K562 (cell line): Measurements from ENCODE around the gene JUN. TPM values are rescaled to one million over a fixed set of nuclear protein-coding genes. Genes with fewer than 3 reads are reported as not detected.

Experiments
- NCOA4 ChIP-seq: fragments of 450-650 bp; IDR thresholded peaks from 2 replicates; pipeline ENCODE4 v1.6.1; 2018; ENCODE audit warnings: mild to moderate bottlenecking; ENCODE audit not compliant: partially characterized antibody
- NFIX ChIP-seq: fragments of 250-450 bp; sonication (Bioruptor Pico); IDR thresholded peaks from 2 replicates; pipeline ENCODE4 v1.4.0; 2020; ENCODE audit warnings: low read depth, mild to moderate bottlenecking, moderate library complexity
- NR4A1 ChIP-seq, 2 experiments: fragments of 250-450 bp in 1 of 2; fragments of 450-650 bp in 1 of 2; sonication (Bioruptor Pico) in 1 of 2; IDR thresholded peaks; 2 replicates each; pipeline versions ENCODE4 v1.4.0 to v1.6.1; 2016 to 2020; ENCODE audit warnings: mild to moderate bottlenecking in 2 of 2, missing compliant biosample characterization in 1 of 2, missing genetic modification characterization in 1 of 2, moderate library complexity in 1 of 2
- RBM17 ChIP-seq: fragments of 200-400 bp; formaldehyde crosslinking; IDR thresholded peaks from 2 replicates; pipeline ENCODE4 v1.6.1; 2017; ENCODE audit warnings: low read depth, mild to moderate bottlenecking, low read length, borderline replicate concordance
- SMAD2 ChIP-seq: fragments of 150-350 bp; IDR thresholded peaks from 2 replicates; pipeline ENCODE4 v1.6.1; 2014; ENCODE audit warnings: low read depth, mild to moderate bottlenecking, low read length
- TAF9B ChIP-seq: fragments of 450-650 bp; IDR thresholded peaks from 2 replicates; pipeline ENCODE4 v1.6.1; 2018; ENCODE audit warnings: mild to moderate bottlenecking; ENCODE audit not compliant: partially characterized antibody
- ZNF217 ChIP-seq: sonication (generic); formaldehyde crosslinking; IDR thresholded peaks from 2 replicates; pipeline ENCODE4 v1.8.0; 2022; ENCODE audit warnings: mild to moderate bottlenecking, missing genetic modification reagents
- ZNF76 ChIP-seq: fragments of 250-450 bp; sonication (Bioruptor Pico); IDR thresholded peaks from 2 replicates; pipeline ENCODE4 v1.4.0; 2020; ENCODE audit warnings: mild to moderate bottlenecking, moderate library complexity, borderline replicate concordance
- polyA plus RNA-seq, 8 experiments: library from polyadenylated mRNA; depleted of rRNA in 4 of 8; stranded (reverse) in 5 of 8; unstranded in 3 of 8; fragments of >200 nt; fragmentation: Nextera tagmentation in 2 of 8; fragmentation: Illumina TruSeq in 1 of 8; extraction: Ambion mirVana in 2 of 8; extraction: Trizol in 1 of 8; gene quantifications; 2 replicates each; pipeline versions ENCODE4 v1.2.1 to v1.2.3, GENCODE V29; 2011 to 2014; ENCODE audit warnings: inconsistent platforms in 1 of 8, missing spikeins in 1 of 8
- total RNA-seq, 7 experiments: library from RNA; depleted of rRNA in 6 of 7; stranded (reverse); fragments of >200 nt in 6 of 7; fragmentation: Illumina TruSeq in 2 of 7; extraction: Trizol in 2 of 7; gene quantifications; 2 replicates each; pipeline versions ENCODE4 v1.2.1 to v1.2.3, GENCODE V29; 2011 to 2021; ENCODE audit warnings: low replicate concordance in 1 of 7
- TF ChIP-seq, protein P1 (sequence below), 2 experiments: fragments of 450-650 bp in 1 of 2; sonication (generic) in 1 of 2; formaldehyde crosslinking in 1 of 2; IDR thresholded peaks; 2 replicates each; pipeline versions ENCODE4 v1.7.1 to v1.9.0; 2016 to 2022; ENCODE audit warnings: inconsistent platforms in 1 of 2, mild to moderate bottlenecking in 1 of 2, missing genetic modification reagents in 1 of 2
- TF ChIP-seq, protein P2 (sequence below): sonication (generic); formaldehyde crosslinking; IDR thresholded peaks from 2 replicates; pipeline ENCODE4 v1.8.0; 2022; ENCODE audit warnings: missing genetic modification reagents, mild to moderate bottlenecking, borderline replicate concordance
- TF ChIP-seq, protein P3 (sequence below): fragments of 450-650 bp; formaldehyde crosslinking; IDR thresholded peaks from 2 replicates; pipeline ENCODE4 v1.4.0; 2020; ENCODE audit warnings: mild to moderate bottlenecking, mixed read lengths

JUN gene
- total and polyA plus RNA-seq, 9 of the 15 experiments (the other 6 are each of a cell fraction or from before 2014, with no cell fraction given): 0.32 to 23.4 (median 4.0) TPM

DNA sequence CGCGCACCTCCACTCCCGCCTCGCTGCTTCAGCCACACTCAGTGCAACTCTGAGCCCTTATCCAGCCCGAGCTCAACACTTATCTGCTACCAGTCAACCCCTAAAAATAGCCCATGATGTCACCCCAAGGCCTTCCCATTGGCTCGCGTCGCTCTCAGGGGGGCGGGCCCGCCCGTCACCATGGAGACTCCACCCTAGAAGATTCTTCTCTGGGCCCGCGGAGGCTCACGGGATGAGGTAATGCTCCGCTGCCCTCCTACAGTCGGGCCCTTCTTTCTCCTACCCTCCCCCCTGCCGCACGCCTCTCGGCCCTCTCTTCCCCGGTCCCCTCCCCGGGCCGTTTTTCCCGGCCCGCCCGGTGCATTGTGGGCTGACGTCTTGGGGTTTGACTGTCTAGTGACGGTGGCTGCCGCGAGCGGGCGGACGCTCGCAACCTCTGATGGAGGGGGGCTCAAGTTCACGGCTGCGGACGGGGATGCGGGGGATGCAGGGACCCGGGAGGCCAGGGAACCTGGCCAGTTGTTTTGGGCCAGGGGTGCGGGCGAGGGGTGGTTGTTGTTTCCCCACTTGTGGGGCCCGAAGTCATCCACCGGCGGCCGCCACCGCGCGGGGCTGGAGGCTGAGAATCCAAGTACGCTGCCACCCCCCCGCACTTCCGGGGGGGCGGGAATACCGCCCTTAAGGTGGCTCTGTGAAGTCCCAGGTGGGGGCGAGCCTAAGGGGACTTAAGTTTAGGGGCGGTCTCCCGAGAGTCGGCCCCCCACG, at the start of gene JUN (continued):
- TF ChIP-seq NFIX (CRISPR knock-in tag) (no peak), ZNF217 (CRISPR knock-in tag) (no peak), NR4A1 (CRISPR knock-in tag; IDR thresholded peaks at IDR 0.05) (no peak), NR4A1 (tag; IDR thresholded peaks at IDR 0.05) (0 out of 2 replicates have a peak, but pooled peaks have one; percentile 19), TAF9B (peak; percentile 96), NCOA4 (no peak), ZNF76 (CRISPR knock-in tag) (no peak), SMAD2 (no peak), RBM17 (no peak)
- TF ChIP-seq, protein P1, sequence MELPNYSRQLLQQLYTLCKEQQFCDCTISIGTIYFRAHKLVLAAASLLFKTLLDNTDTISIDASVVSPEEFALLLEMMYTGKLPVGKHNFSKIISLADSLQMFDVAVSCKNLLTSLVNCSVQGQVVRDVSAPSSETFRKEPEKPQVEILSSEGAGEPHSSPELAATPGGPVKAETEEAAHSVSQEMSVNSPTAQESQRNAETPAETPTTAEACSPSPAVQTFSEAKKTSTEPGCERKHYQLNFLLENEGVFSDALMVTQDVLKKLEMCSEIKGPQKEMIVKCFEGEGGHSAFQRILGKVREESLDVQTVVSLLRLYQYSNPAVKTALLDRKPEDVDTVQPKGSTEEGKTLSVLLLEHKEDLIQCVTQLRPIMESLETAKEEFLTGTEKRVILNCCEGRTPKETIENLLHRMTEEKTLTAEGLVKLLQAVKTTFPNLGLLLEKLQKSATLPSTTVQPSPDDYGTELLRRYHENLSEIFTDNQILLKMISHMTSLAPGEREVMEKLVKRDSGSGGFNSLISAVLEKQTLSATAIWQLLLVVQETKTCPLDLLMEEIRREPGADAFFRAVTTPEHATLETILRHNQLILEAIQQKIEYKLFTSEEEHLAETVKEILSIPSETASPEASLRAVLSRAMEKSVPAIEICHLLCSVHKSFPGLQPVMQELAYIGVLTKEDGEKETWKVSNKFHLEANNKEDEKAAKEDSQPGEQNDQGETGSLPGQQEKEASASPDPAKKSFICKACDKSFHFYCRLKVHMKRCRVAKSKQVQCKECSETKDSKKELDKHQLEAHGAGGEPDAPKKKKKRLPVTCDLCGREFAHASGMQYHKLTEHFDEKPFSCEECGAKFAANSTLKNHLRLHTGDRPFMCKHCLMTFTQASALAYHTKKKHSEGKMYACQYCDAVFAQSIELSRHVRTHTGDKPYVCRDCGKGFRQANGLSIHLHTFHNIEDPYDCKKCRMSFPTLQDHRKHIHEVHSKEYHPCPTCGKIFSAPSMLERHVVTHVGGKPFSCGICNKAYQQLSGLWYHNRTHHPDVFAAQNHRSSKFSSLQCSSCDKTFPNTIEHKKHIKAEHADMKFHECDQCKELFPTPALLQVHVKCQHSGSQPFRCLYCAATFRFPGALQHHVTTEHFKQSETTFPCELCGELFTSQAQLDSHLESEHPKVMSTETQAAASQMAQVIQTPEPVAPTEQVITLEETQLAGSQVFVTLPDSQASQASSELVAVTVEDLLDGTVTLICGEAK (IDR thresholded peaks at IDR 0.05): no peak
- TF ChIP-seq, protein P1 (CRISPR knock-in tag; IDR thresholded peaks at IDR 0.05): no peak; the same call in 1 of the 2 replicates
- TF ChIP-seq, protein P2, sequence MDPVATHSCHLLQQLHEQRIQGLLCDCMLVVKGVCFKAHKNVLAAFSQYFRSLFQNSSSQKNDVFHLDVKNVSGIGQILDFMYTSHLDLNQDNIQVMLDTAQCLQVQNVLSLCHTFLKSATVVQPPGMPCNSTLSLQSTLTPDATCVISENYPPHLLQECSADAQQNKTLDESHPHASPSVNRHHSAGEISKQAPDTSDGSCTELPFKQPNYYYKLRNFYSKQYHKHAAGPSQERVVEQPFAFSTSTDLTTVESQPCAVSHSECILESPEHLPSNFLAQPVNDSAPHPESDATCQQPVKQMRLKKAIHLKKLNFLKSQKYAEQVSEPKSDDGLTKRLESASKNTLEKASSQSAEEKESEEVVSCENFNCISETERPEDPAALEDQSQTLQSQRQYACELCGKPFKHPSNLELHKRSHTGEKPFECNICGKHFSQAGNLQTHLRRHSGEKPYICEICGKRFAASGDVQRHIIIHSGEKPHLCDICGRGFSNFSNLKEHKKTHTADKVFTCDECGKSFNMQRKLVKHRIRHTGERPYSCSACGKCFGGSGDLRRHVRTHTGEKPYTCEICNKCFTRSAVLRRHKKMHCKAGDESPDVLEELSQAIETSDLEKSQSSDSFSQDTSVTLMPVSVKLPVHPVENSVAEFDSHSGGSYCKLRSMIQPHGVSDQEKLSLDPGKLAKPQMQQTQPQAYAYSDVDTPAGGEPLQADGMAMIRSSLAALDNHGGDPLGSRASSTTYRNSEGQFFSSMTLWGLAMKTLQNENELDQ (CRISPR knock-in tag): no peak
- TF ChIP-seq, protein P3, sequence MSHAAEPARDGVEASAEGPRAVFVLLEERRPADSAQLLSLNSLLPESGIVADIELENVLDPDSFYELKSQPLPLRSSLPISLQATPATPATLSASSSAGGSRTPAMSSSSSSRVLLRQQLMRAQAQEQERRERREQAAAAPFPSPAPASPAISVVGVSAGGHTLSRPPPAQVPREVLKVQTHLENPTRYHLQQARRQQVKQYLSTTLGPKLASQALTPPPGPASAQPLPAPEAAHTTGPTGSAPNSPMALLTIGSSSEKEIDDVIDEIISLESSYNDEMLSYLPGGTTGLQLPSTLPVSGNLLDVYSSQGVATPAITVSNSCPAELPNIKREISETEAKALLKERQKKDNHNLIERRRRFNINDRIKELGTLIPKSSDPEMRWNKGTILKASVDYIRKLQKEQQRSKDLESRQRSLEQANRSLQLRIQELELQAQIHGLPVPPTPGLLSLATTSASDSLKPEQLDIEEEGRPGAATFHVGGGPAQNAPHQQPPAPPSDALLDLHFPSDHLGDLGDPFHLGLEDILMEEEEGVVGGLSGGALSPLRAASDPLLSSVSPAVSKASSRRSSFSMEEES (CRISPR knock-in tag): no peak
